GM21423 (cell line): Measurements from ENCODE around the gene IRF2.
"Not testable (repeated sequence)": the region's sequence is repeated elsewhere in the genome, so short reads cannot be mapped to it uniquely, and the experiment has no call there.

ENCODE experiments used
- ATAC-seq: cut with Tn5 transposase; IDR thresholded peaks from one replicate; pipeline ENCODE4 v1.9.1; 2021; ENCODE audit warnings: mild to moderate bottlenecking, moderate library complexity; ENCODE audit not compliant: unreplicated experiment

The IRF2 gene

GRCh38 chr4:184395451-184395917, 78.9 kb downstream of the IRF2 start:
- ATAC-seq = no peak

GRCh38 chr4:184392748-184393559, 81.4 kb downstream of the IRF2 start:
- ATAC-seq = no peak

GRCh38 chr4:184392316-184392715, 82.0 kb downstream of the IRF2 start:
- no peak for ATAC-seq

GRCh38 chr4:184389978-184390900, 84.1 kb downstream of the IRF2 start:
- no peak for ATAC-seq

GRCh38 chr4:184388106-184388505, 86.2 kb downstream of the IRF2 start:
- no peak for ATAC-seq

GRCh38 chr4:184387351-184387750, 87.0 kb downstream of the IRF2 start:
- ATAC-seq = no peak

- ATAC-seq = no peak
These were observed 88.0 kb downstream of the IRF2 start for GRCh38 chr4:184386271-184386781.

GRCh38 chr4:184385705-184386141, 88.6 kb downstream of the IRF2 start:
- ATAC-seq = no peak

GRCh38 chr4:184384810-184385557, 89.4 kb downstream of the IRF2 start:
- peak; percentile 26 for ATAC-seq

- peak; percentile 81 for ATAC-seq
These were observed 90.1 kb downstream of the IRF2 start for GRCh38 chr4:184384056-184384809.

- ATAC-seq = no peak
These were observed 90.8 kb downstream of the IRF2 start for GRCh38 chr4:184383497-184384055.

- no peak for ATAC-seq
These were observed 92.0 kb downstream of the IRF2 start for GRCh38 chr4:184382189-184382846.

GRCh38 chr4:184380707-184381106, 93.6 kb downstream of the IRF2 start:
- ATAC-seq = no peak

- ATAC-seq = not testable (repeated sequence)
These were observed 94.1 kb downstream of the IRF2 start for GRCh38 chr4:184380214-184380613.

GRCh38 chr4:184376923-184377322, 97.4 kb downstream of the IRF2 start:
- ATAC-seq = no peak

- no peak for ATAC-seq
These were observed 98.1 kb downstream of the IRF2 start for GRCh38 chr4:184376126-184376838.

- ATAC-seq = not testable (repeated sequence)
These were observed 98.7 kb downstream of the IRF2 start for GRCh38 chr4:184375623-184376022.

- no peak for ATAC-seq
These were observed 99.3 kb downstream of the IRF2 start for GRCh38 chr4:184375027-184375426.
